Mesodermal cell (in vitro differentiated cells): ENCODE results near the gene TSEN54.

ENCODE experiments used
- H3K27ac ChIP-seq: 2 replicates; pipeline ENCODE4 v1.7.0; 2013; ENCODE audit warnings: mild to moderate bottlenecking, low read depth, low read length, moderate library complexity; ENCODE audit not compliant: severe bottlenecking
- H3K36me3 ChIP-seq: 2 replicates; pipeline ENCODE4 v1.7.1; 2013; ENCODE audit warnings: mild to moderate bottlenecking, low read length, moderate library complexity; ENCODE audit not compliant: control insufficient read depth, insufficient read depth
- H3K4me1 ChIP-seq: one replicate; pipeline ENCODE4 v1.7.1; 2013; ENCODE audit warnings: mild to moderate bottlenecking, low read length; ENCODE audit not compliant: insufficient read depth, control insufficient read depth, poor library complexity, severe bottlenecking
- H3K4me3 ChIP-seq: 2 replicates; pipeline ENCODE4 v1.7.0; 2013; ENCODE audit warnings: low read length, control low read depth, mild to moderate bottlenecking; ENCODE audit not compliant: insufficient read depth, poor library complexity, severe bottlenecking; ENCODE audit errors: extremely low read depth
- H3K9me3 ChIP-seq: 2 replicates; pipeline ENCODE4 v1.7.1; 2013; ENCODE audit warnings: mild to moderate bottlenecking, low read length, moderate library complexity; ENCODE audit not compliant: control insufficient read depth
- WGBS, 2 experiments: methylation state at CpG; one replicate each; pipeline ENCODE4 v1.1.5; 2013; ENCODE audit warnings: missing lambda C conversion rate in 2 of 2; ENCODE audit not compliant: insufficient coverage in 2 of 2; 5-methylcytosine and 5-hydroxymethylcytosine counted together

Gene TSEN54

GRCh38 chr17:75488693-75489510 is 27.4 kb upstream of the TSEN54 start:
- H3K9me3 ChIP-seq, result no peaks in the 10 kb centered on the region
- WGBS, 2 experiments, result 95 to 99% methylated on average over 15 to 17 of the region's 24 CpGs
- no peak overlapping the region for H3K27ac ChIP-seq
- peaks cover 36% of the 10 kb centered on the region for H3K36me3 ChIP-seq
- no peak overlapping the region for H3K4me3 ChIP-seq
- H3K4me1 ChIP-seq, result peaks cover 3% of the 10 kb centered on the region

GRCh38 chr17:75489511-75489955 is 26.8 kb upstream of the TSEN54 start:
- Histone ChIP-seq H3K27ac (no peak overlapping the region), H3K4me1 (peaks cover 3% of the 10 kb centered on the region), H3K9me3 (no peaks in the 10 kb centered on the region), H3K4me3 (no peak overlapping the region), H3K36me3 (peaks cover 42% of the 10 kb centered on the region)
- 83 to 86% methylated on average over 14 of the region's 14 CpGs for WGBS, 2 experiments

GRCh38 chr17:75490173-75490743 is 26.1 kb upstream of the TSEN54 start:
- Histone ChIP-seq H3K27ac (no peak overlapping the region), H3K4me3 (no peak overlapping the region), H3K36me3 (peaks cover 47% of the 10 kb centered on the region), H3K4me1 (peaks cover 3% of the 10 kb centered on the region), H3K9me3 (no peaks in the 10 kb centered on the region)
- 96 to 98% methylated on average over 12 to 13 of the region's 14 CpGs for WGBS, 2 experiments

- Histone ChIP-seq H3K27ac (no peak overlapping the region), H3K4me1 (peaks cover 3% of the 10 kb centered on the region), H3K9me3 (no peaks in the 10 kb centered on the region), H3K36me3 (peaks cover 47% of the 10 kb centered on the region), H3K4me3 (no peak overlapping the region)
- 93 to 94% methylated on average over 14 to 16 of the region's 19 CpGs for WGBS, 2 experiments
These were observed 25.2 kb upstream of the TSEN54 start for GRCh38 chr17:75490953-75491649.

GRCh38 chr17:75491680-75492079 is 24.6 kb upstream of the TSEN54 start:
- peaks cover 3% of the 10 kb centered on the region for H3K4me1 ChIP-seq
- WGBS, 2 experiments, result 92 to 94% methylated on average over 15 of the region's 15 CpGs
- H3K36me3 ChIP-seq, result peaks cover 45% of the 10 kb centered on the region
- no peak overlapping the region for H3K4me3 ChIP-seq
- no peaks in the 10 kb centered on the region for H3K9me3 ChIP-seq
- no peak overlapping the region for H3K27ac ChIP-seq

GRCh38 chr17:75492555-75493168 is 23.7 kb upstream of the TSEN54 start:
- H3K9me3 ChIP-seq, result no peaks in the 10 kb centered on the region
- peaks cover 53% of the 10 kb centered on the region for H3K36me3 ChIP-seq
- no peak overlapping the region for H3K4me3 ChIP-seq
- no peaks in the 10 kb centered on the region for H3K4me1 ChIP-seq
- H3K27ac ChIP-seq, result no peak overlapping the region
- WGBS, 2 experiments, result 92 to 93% methylated on average over 22 to 23 of the region's 23 CpGs

GRCh38 chr17:75493476-75494129 is 22.7 kb upstream of the TSEN54 start:
- WGBS, 2 experiments, result 95 to 98% methylated on average over 21 to 23 of the region's 23 CpGs

GRCh38 chr17:75494326-75494877 is 21.9 kb upstream of the TSEN54 start:
- no peaks in the 10 kb centered on the region for H3K4me1 ChIP-seq
- no peak overlapping the region for H3K4me3 ChIP-seq
- WGBS, 2 experiments, result 97 to 98% methylated on average over 11 to 13 of the region's 14 CpGs
- no peak overlapping the region for H3K27ac ChIP-seq
- H3K9me3 ChIP-seq, result no peaks in the 10 kb centered on the region
- H3K36me3 ChIP-seq, result peaks cover 64% of the 10 kb centered on the region

More at GRCh38 chr17:75493476-75494129, 22.7 kb upstream of the TSEN54 start:
- Histone ChIP-seq H3K9me3 (no peaks in the 10 kb centered on the region), H3K36me3 (peaks cover 58% of the 10 kb centered on the region), H3K4me3 (no peak overlapping the region), H3K27ac (no peak overlapping the region), H3K4me1 (no peaks in the 10 kb centered on the region)

- H3K9me3 ChIP-seq, result no peaks in the 10 kb centered on the region
- peaks cover 69% of the 10 kb centered on the region for H3K36me3 ChIP-seq
- H3K4me3 ChIP-seq, result no peak overlapping the region
- no peak overlapping the region for H3K27ac ChIP-seq
- H3K4me1 ChIP-seq, result no peaks in the 10 kb centered on the region
- 90 to 100% methylated on average over 7 of the region's 11 CpGs for WGBS, 2 experiments
These were observed 20.3 kb upstream of the TSEN54 start for GRCh38 chr17:75496005-75496404.
